Measurements from ENCODE around the gene PDIK1L. TPM values are rescaled to one million over a fixed set of nuclear protein-coding genes. Genes with fewer than 3 reads are reported as not detected.

Gene PDIK1L
- total and polyA plus RNA-seq, 9 of the 15 experiments (the other 6 are each of a cell fraction or from before 2014, with no cell fraction given) = 12.8 to 30.2 (median 21.5) TPM

GRCh38 chr1:26122988-26123973, 11.7 kb downstream of the PDIK1L start (continued):
- TF ChIP-seq, protein P1, sequence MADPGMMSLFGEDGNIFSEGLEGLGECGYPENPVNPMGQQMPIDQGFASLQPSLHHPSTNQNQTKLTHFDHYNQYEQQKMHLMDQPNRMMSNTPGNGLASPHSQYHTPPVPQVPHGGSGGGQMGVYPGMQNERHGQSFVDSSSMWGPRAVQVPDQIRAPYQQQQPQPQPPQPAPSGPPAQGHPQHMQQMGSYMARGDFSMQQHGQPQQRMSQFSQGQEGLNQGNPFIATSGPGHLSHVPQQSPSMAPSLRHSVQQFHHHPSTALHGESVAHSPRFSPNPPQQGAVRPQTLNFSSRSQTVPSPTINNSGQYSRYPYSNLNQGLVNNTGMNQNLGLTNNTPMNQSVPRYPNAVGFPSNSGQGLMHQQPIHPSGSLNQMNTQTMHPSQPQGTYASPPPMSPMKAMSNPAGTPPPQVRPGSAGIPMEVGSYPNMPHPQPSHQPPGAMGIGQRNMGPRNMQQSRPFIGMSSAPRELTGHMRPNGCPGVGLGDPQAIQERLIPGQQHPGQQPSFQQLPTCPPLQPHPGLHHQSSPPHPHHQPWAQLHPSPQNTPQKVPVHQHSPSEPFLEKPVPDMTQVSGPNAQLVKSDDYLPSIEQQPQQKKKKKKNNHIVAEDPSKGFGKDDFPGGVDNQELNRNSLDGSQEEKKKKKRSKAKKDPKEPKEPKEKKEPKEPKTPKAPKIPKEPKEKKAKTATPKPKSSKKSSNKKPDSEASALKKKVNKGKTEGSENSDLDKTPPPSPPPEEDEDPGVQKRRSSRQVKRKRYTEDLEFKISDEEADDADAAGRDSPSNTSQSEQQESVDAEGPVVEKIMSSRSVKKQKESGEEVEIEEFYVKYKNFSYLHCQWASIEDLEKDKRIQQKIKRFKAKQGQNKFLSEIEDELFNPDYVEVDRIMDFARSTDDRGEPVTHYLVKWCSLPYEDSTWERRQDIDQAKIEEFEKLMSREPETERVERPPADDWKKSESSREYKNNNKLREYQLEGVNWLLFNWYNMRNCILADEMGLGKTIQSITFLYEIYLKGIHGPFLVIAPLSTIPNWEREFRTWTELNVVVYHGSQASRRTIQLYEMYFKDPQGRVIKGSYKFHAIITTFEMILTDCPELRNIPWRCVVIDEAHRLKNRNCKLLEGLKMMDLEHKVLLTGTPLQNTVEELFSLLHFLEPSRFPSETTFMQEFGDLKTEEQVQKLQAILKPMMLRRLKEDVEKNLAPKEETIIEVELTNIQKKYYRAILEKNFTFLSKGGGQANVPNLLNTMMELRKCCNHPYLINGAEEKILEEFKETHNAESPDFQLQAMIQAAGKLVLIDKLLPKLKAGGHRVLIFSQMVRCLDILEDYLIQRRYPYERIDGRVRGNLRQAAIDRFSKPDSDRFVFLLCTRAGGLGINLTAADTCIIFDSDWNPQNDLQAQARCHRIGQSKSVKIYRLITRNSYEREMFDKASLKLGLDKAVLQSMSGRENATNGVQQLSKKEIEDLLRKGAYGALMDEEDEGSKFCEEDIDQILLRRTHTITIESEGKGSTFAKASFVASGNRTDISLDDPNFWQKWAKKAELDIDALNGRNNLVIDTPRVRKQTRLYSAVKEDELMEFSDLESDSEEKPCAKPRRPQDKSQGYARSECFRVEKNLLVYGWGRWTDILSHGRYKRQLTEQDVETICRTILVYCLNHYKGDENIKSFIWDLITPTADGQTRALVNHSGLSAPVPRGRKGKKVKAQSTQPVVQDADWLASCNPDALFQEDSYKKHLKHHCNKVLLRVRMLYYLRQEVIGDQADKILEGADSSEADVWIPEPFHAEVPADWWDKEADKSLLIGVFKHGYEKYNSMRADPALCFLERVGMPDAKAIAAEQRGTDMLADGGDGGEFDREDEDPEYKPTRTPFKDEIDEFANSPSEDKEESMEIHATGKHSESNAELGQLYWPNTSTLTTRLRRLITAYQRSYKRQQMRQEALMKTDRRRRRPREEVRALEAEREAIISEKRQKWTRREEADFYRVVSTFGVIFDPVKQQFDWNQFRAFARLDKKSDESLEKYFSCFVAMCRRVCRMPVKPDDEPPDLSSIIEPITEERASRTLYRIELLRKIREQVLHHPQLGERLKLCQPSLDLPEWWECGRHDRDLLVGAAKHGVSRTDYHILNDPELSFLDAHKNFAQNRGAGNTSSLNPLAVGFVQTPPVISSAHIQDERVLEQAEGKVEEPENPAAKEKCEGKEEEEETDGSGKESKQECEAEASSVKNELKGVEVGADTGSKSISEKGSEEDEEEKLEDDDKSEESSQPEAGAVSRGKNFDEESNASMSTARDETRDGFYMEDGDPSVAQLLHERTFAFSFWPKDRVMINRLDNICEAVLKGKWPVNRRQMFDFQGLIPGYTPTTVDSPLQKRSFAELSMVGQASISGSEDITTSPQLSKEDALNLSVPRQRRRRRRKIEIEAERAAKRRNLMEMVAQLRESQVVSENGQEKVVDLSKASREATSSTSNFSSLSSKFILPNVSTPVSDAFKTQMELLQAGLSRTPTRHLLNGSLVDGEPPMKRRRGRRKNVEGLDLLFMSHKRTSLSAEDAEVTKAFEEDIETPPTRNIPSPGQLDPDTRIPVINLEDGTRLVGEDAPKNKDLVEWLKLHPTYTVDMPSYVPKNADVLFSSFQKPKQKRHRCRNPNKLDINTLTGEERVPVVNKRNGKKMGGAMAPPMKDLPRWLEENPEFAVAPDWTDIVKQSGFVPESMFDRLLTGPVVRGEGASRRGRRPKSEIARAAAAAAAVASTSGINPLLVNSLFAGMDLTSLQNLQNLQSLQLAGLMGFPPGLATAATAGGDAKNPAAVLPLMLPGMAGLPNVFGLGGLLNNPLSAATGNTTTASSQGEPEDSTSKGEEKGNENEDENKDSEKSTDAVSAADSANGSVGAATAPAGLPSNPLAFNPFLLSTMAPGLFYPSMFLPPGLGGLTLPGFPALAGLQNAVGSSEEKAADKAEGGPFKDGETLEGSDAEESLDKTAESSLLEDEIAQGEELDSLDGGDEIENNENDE (IDR thresholded peaks at IDR 0.05; ENCODE audit: low read depth, low read length) = no peak
- TF ChIP-seq ZFP1 (CRISPR knock-in tag; IDR thresholded peaks at IDR 0.05) = no peak; the same call in 1 of the 2 replicates
- no peak for TF ChIP-seq DNMT1 (IDR thresholded peaks at IDR 0.05)
- peak; percentile 87 for TF ChIP-seq BRD9 (IDR thresholded peaks at IDR 0.05; ENCODE audit: low read depth, partially characterized antibody)
- no peak for TF ChIP-seq MBD2 (IDR thresholded peaks at IDR 0.05; ENCODE audit: borderline replicate concordance, low read depth)
- TF ChIP-seq, protein P2, sequence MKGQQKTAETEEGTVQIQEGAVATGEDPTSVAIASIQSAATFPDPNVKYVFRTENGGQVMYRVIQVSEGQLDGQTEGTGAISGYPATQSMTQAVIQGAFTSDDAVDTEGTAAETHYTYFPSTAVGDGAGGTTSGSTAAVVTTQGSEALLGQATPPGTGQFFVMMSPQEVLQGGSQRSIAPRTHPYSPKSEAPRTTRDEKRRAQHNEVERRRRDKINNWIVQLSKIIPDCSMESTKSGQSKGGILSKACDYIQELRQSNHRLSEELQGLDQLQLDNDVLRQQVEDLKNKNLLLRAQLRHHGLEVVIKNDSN (CRISPR knock-in tag; IDR thresholded peaks at IDR 0.05) = no peak
- no peak for TF ChIP-seq POLR3G (IDR thresholded peaks at IDR 0.05; ENCODE audit: extremely low read depth, insufficient read length, insufficient replicate concordance)
- peak; percentile 50 for TF ChIP-seq CCNT2 (IDR thresholded peaks at IDR 0.05; ENCODE audit: borderline replicate concordance, extremely low read depth, insufficient read length, low read depth, low read length)
- no peak for TF ChIP-seq ZNF586 (CRISPR knock-in tag; conservative IDR thresholded peaks at IDR 0.05)
- peak; percentile 73; the same call in 1 of the 2 replicates for TF ChIP-seq GATAD2B (IDR thresholded peaks at IDR 0.05; ENCODE audit: borderline replicate concordance)
- no peak for TF ChIP-seq HNRNPK (IDR thresholded peaks at IDR 0.05; ENCODE audit: low read depth, low read length, poor library complexity, severe bottlenecking)
- no peak for TF ChIP-seq SREBF1 (IDR thresholded peaks at IDR 0.05; ENCODE audit: borderline replicate concordance, low read depth, low read length)
- TF ChIP-seq SPI1 (IDR thresholded peaks at IDR 0.05; ENCODE audit: borderline replicate concordance, low read depth, low read length) = peak; percentile 3; the same call in 1 of the 2 replicates
- no peak for TF ChIP-seq FOS (IDR thresholded peaks at IDR 0.05; ENCODE audit: extremely low read depth, insufficient read length)
